SK-N-SH treated with all-trans-retinoic acid at 6 μM for 48 hours (cell line): ENCODE measurements around the gene ZNF697.
"Not testable (repeated sequence)": the region's sequence is repeated elsewhere in the genome, so short reads cannot be mapped to it uniquely, and the experiment has no call there.

ENCODE experiments used
- ATAC-seq: fragments of 200-7000 bp; cut with Tn5 transposase; 3 replicates; pipeline ENCODE4 v1.9.1; 2020; ENCODE audit warnings: mild to moderate bottlenecking, moderate library complexity
- CREB5 ChIP-seq: fragments of 250-450 bp; sonication (Bioruptor Pico); IDR thresholded peaks from 2 replicates; pipeline ENCODE4 v1.5.1; 2020; ENCODE audit warnings: low read depth, mild to moderate bottlenecking, moderate library complexity
- CSDC2 ChIP-seq: fragments of 250-450 bp; sonication (Bioruptor Pico); IDR thresholded peaks from 2 replicates; pipeline ENCODE4 v1.5.0; 2020; ENCODE audit warnings: mild to moderate bottlenecking, moderate library complexity
- CSRNP3 ChIP-seq: fragments of 250-450 bp; sonication (Bioruptor Pico); IDR thresholded peaks from 2 replicates; pipeline ENCODE4 v1.5.1; 2021; ENCODE audit warnings: mild to moderate bottlenecking, moderate library complexity
- ESRRG ChIP-seq: fragments of 250-450 bp; sonication (Bioruptor Pico); IDR thresholded peaks from 2 replicates; pipeline ENCODE4 v1.6.1; 2021; ENCODE audit warnings: mild to moderate bottlenecking
- ISL1 ChIP-seq: fragments of 250-450 bp; sonication (Bioruptor Pico); IDR thresholded peaks from 2 replicates; pipeline ENCODE4 v2.1.2; 2022; ENCODE audit warnings: mild to moderate bottlenecking, moderate library complexity
- OSR1 ChIP-seq: fragments of 250-450 bp; sonication (Bioruptor Pico); IDR thresholded peaks from 2 replicates; pipeline ENCODE4 v1.8.0; 2022; ENCODE audit warnings: moderate library complexity, mild to moderate bottlenecking, inconsistent platforms
- PPARA ChIP-seq: fragments of 250-450 bp; sonication (Bioruptor Pico); IDR thresholded peaks from 2 replicates; pipeline ENCODE4 v1.5.0; 2020; ENCODE audit warnings: mild to moderate bottlenecking, borderline replicate concordance
- RARB ChIP-seq: fragments of 250-450 bp; sonication (Bioruptor Pico); IDR thresholded peaks from 2 replicates; pipeline ENCODE4 v1.8.0; 2021; ENCODE audit warnings: mild to moderate bottlenecking, moderate library complexity
- SNAI2 ChIP-seq: fragments of 250-450 bp; sonication (Bioruptor Pico); IDR thresholded peaks from 2 replicates; pipeline ENCODE4 v1.5.0; 2020; ENCODE audit warnings: mild to moderate bottlenecking, moderate library complexity
- TOX ChIP-seq: fragments of 250-450 bp; sonication (Bioruptor Pico); IDR thresholded peaks from 2 replicates; pipeline ENCODE4 v1.8.0; 2021; ENCODE audit warnings: mild to moderate bottlenecking, moderate library complexity, borderline replicate concordance
- ZFP3 ChIP-seq: fragments of 250-450 bp; sonication (Bioruptor Pico); IDR thresholded peaks from 2 replicates; pipeline ENCODE4 v1.5.0; 2020; ENCODE audit warnings: mild to moderate bottlenecking, moderate library complexity
- ZFP30 ChIP-seq: fragments of 450-650 bp; formaldehyde crosslinking; IDR thresholded peaks from 2 replicates; pipeline ENCODE4 v1.5.0; 2022; ENCODE audit warnings: mild to moderate bottlenecking, moderate library complexity
- ZNF70 ChIP-seq: fragments of 450-650 bp; formaldehyde crosslinking; IDR thresholded peaks from 2 replicates; pipeline ENCODE4 v1.5.0; 2020; ENCODE audit warnings: mild to moderate bottlenecking, moderate library complexity
- TF ChIP-seq, protein P1 (sequence below): fragments of 250-450 bp; sonication (Bioruptor Pico); IDR thresholded peaks from 2 replicates; pipeline ENCODE4 v1.5.0; 2020; ENCODE audit warnings: mild to moderate bottlenecking, moderate library complexity
- TF ChIP-seq, protein P2 (sequence below): fragments of 250-450 bp; sonication (Bioruptor Pico); IDR thresholded peaks from 2 replicates; pipeline ENCODE4 v1.8.0; 2020; ENCODE audit warnings: mild to moderate bottlenecking, moderate library complexity, borderline replicate concordance

The ZNF697 gene

DNA sequence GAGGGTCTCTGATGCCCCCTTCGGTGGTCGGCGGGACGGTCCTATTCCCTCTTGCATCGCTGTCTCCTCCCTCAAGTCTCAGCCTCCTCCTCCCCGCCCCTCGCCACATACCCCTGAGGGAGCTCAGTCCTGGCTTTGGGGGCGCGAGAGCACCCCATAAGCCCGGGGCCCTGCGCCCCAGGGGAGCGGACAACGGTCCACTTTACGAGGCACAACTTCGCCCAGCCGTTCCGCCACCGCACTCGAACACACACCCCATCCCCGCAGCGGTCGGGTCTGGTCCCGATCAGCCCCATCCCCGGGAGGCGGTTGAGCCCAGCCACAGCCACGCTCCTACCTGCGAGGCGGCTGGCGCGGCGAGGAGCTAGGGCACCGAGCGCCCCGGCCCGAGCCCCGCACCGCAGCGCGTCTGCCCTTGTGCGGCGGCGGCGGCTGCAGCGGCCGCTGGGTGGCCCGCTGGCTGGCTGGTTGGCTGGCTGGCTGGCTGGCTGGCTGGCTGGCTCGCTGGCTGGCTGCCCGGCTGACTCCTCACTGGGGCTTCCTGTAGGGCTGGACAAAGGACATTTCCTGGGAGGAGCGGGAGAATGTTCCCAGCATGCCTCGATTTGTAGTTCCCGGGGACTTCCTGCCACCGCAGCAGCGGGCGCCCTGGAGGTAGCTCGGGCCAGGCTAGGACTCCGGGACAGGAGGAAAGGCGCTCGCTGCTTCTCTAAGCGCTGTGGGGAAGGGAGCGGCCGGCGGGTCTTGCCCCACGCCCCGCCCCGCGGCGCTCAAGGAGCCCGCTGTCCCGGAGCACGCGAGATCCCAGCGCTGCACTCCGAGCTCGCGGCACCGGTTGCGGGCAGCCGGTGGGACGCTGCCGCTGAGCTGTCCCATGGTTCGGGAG is at the start of gene ZNF697:
Gene ZNF697 (minus strand): TSS at position 533 of the 886 bp plus-strand sequence. CDS start 22,166 bp downstream, outside the sequence.
- peak; percentile 91 for ATAC-seq
- TF ChIP-seq, protein P1, sequence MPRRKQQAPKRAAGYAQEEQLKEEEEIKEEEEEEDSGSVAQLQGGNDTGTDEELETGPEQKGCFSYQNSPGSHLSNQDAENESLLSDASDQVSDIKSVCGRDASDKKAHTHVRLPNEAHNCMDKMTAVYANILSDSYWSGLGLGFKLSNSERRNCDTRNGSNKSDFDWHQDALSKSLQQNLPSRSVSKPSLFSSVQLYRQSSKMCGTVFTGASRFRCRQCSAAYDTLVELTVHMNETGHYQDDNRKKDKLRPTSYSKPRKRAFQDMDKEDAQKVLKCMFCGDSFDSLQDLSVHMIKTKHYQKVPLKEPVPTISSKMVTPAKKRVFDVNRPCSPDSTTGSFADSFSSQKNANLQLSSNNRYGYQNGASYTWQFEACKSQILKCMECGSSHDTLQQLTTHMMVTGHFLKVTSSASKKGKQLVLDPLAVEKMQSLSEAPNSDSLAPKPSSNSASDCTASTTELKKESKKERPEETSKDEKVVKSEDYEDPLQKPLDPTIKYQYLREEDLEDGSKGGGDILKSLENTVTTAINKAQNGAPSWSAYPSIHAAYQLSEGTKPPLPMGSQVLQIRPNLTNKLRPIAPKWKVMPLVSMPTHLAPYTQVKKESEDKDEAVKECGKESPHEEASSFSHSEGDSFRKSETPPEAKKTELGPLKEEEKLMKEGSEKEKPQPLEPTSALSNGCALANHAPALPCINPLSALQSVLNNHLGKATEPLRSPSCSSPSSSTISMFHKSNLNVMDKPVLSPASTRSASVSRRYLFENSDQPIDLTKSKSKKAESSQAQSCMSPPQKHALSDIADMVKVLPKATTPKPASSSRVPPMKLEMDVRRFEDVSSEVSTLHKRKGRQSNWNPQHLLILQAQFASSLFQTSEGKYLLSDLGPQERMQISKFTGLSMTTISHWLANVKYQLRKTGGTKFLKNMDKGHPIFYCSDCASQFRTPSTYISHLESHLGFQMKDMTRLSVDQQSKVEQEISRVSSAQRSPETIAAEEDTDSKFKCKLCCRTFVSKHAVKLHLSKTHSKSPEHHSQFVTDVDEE (CRISPR knock-in tag), result peak; percentile 54; the same call in 1 of the 2 replicates
- TF ChIP-seq CSDC2 (CRISPR knock-in tag) (peak; percentile 20; the same call in 1 of the 2 replicates), RARB (CRISPR knock-in tag) (no peak), OSR1 (CRISPR knock-in tag) (no peak)

DNA sequence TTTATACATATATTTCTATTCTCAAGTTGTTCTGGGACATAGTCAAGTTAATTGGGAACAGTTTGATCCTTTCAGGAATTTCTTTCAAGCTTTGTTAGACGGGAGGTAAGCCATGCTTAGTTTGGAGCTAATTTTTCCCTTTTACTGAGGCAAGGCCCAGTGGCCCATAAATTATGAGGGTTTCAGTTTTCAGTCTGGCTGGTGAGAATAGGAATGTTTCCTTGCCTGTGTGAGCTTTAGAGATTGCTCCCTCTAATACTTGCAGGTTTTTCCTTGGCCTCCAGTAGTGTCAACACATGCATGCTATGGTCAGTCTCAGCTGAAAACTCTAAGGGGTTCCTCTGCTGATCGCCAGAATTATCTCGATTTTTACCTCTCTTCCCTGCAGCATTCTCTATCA is 49.5 kb upstream of the ZNF697 start:
- ATAC-seq, result no peak
- TF ChIP-seq ESRRG, result no peak
- no peak for TF ChIP-seq ZFP3 (CRISPR knock-in tag)
- TF ChIP-seq ZFP30 (CRISPR knock-in tag), result no peak
- no peak for TF ChIP-seq OSR1 (CRISPR knock-in tag)
- TF ChIP-seq, protein P2, sequence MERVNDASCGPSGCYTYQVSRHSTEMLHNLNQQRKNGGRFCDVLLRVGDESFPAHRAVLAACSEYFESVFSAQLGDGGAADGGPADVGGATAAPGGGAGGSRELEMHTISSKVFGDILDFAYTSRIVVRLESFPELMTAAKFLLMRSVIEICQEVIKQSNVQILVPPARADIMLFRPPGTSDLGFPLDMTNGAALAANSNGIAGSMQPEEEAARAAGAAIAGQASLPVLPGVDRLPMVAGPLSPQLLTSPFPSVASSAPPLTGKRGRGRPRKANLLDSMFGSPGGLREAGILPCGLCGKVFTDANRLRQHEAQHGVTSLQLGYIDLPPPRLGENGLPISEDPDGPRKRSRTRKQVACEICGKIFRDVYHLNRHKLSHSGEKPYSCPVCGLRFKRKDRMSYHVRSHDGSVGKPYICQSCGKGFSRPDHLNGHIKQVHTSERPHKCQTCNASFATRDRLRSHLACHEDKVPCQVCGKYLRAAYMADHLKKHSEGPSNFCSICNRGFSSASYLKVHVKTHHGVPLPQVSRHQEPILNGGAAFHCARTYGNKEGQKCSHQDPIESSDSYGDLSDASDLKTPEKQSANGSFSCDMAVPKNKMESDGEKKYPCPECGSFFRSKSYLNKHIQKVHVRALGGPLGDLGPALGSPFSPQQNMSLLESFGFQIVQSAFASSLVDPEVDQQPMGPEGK (CRISPR knock-in tag), result no peak
- TF ChIP-seq RARB (CRISPR knock-in tag), result no peak
- no peak for TF ChIP-seq TOX
- TF ChIP-seq, protein P1 (CRISPR knock-in tag), result no peak
- TF ChIP-seq CSRNP3 (CRISPR knock-in tag), result no peak
- TF ChIP-seq SNAI2 (CRISPR knock-in tag), result no peak
- TF ChIP-seq CREB5 (CRISPR knock-in tag), result no peak
- TF ChIP-seq ZNF70 (CRISPR knock-in tag), result no peak
- TF ChIP-seq ISL1 (CRISPR knock-in tag), result no peak

- not testable (repeated sequence) for ATAC-seq
Observed at GRCh38 chr1:119696863-119697262, 48.8 kb upstream of the ZNF697 start.

- no peak for TF ChIP-seq ESRRG
- no peak for TF ChIP-seq ZFP3 (CRISPR knock-in tag)
- TF ChIP-seq PPARA (CRISPR knock-in tag), result no peak
- TF ChIP-seq CREB5 (CRISPR knock-in tag), result no peak
Observed at GRCh38 chr1:119689511-119689910, 41.4 kb upstream of the ZNF697 start.

More at GRCh38 chr1:119689511-119689910, 41.4 kb upstream of the ZNF697 start:
- no peak for ATAC-seq
